HUES64 (cell line): ENCODE data around the gene ANKHD1.

Experiments used
- H3K27ac ChIP-seq: 2 replicates; pipeline ENCODE4 v1.7.0; 2013; ENCODE audit warnings: low read depth, low read length, inconsistent platforms
- H3K27me3 ChIP-seq: 2 replicates; pipeline ENCODE4 v1.6.1; 2013; ENCODE audit warnings: mild to moderate bottlenecking, low read length; ENCODE audit not compliant: insufficient read depth
- H3K36me3 ChIP-seq: 2 replicates; pipeline ENCODE4 v1.6.1; 2013; ENCODE audit warnings: mild to moderate bottlenecking, low read length; ENCODE audit not compliant: insufficient read depth
- H3K4me1 ChIP-seq: 2 replicates; pipeline ENCODE4 v1.6.1; 2013; ENCODE audit warnings: mild to moderate bottlenecking, low read length, moderate library complexity; ENCODE audit not compliant: insufficient read depth
- H3K4me3 ChIP-seq: 2 replicates; pipeline ENCODE4 v1.5.1; 2013; ENCODE audit warnings: mild to moderate bottlenecking, low read length, moderate library complexity
- H3K9ac ChIP-seq: 2 replicates; pipeline ENCODE4 v1.6.1; 2013; ENCODE audit warnings: mild to moderate bottlenecking, low read depth, low read length
- H3K9me3 ChIP-seq: 2 replicates; pipeline ENCODE4 v1.6.1; 2013; ENCODE audit warnings: low read depth, low read length; ENCODE audit not compliant: insufficient read depth
- WGBS: fragments of 150-250, 120-280 bp; methylation state at CpG from one replicate; pipeline ENCODE4 v1.1.7; 2013; ENCODE audit warnings: missing lambda C conversion rate; 5-methylcytosine and 5-hydroxymethylcytosine counted together

The ANKHD1 gene

DNA sequence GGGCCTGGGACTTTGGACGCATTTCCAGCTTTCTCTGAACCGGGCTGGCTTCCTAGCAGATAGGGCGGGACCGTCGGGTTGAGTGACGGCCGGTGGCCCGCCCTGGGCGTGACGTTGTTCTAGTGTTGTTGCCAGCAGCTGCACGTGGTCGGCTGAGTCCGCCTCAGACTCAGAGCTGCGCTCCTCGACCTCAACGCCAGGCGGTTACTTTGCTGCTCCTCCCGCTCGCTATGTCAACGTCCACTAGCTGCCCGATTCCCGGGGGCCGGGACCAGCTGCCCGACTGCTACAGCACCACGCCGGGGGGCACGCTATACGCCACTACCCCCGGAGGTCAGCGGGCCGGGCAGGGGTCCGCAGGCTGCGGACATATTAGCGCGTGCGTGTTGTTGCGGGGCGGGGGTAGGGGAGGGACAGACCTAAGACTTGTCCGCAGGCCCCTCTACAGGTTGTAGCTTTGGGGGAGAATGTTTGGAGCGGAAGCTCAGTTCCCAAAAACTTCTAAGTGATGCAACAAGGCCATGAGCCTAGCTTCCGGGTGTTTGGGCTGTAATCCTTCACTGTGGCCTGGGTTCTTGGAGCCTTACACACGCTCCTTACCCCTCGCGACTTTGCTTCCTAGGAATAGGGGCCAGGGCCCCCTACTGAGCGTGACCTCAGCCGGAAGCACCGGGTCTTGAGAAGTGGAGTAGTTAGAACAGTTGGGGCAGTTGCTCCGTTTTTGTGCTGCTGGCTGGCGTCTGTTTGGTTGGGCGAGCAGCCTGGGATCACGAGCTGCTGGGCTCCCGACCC lies 146.1 kb downstream of the ANKHD1 start, which contains the start of gene EIF4EBP3:
TSS of gene EIF4EBP3 (plus strand) at position 155 of the 792 bp plus-strand sequence. CDS start at position 231, 76 bp downstream.
- 2% methylated on average over 52 of the region's 52 CpGs for WGBS
- peaks cover 9% of the 10 kb centered on the region for H3K4me1 ChIP-seq
- no peaks in the 10 kb centered on the region for H3K9me3 ChIP-seq
- peak within 1 kb of the TSS; percentile 56 for H3K4me3 ChIP-seq
- H3K36me3 ChIP-seq = peaks cover 56% of the 10 kb centered on the region
- H3K27me3 ChIP-seq = no peaks in the 10 kb centered on the region
- H3K9ac ChIP-seq = peak within 1 kb of the TSS; percentile 72
- H3K27ac ChIP-seq = peak within 1 kb of the TSS; percentile 88

DNA sequence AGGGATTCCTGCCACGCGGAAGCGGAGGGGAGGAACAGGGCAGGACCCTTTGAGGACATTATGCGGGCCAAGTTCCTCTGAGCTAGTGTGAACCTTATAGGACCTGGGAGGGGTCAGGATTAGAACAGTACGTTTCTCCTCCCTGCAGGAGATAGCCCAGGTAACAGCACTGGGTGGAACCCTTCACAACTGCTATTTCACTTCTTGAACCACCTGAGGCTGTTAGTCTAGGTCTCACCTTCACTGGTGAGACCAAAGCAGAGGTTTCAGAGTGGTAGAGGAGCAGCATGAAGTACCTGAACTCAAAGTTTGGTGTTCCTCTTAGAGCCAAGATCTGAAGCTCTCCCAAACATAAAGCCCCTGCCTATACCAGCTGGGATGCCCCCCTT lies 146.7 kb downstream of the ANKHD1 start:
- Histone ChIP-seq H3K4me1 (peaks cover 9% of the 10 kb centered on the region), H3K27ac (peak overlapping the region; percentile 88), H3K4me3 (peak overlapping the region; percentile 56), H3K27me3 (no peaks in the 10 kb centered on the region), H3K9ac (peak overlapping the region; percentile 72), H3K36me3 (peaks cover 58% of the 10 kb centered on the region), H3K9me3 (no peaks in the 10 kb centered on the region)
- WGBS = 13% methylated on average over 5 of the region's 5 CpGs

DNA sequence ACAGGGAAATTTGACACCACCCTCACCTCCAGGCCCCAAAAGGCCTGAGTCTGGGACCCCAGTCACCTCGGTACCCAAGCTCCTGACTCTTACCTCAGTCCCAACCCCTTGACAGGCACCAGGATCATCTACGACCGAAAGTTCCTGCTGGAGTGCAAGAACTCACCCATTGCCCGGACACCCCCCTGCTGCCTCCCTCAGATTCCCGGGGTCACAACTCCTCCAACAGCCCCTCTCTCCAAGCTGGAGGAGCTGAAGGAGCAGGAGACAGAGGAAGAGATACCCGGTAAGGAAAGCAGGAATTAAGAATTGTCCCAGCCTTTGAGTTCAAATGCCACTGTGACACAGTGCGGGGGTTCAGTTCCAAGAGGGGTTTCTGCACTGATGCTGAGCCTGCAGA lies 147.2 kb downstream of the ANKHD1 start:
- Histone ChIP-seq H3K4me3 (peak overlapping the region; percentile 56; the same call in 1 of the 2 replicates), H3K27ac (peak overlapping the region; percentile 88; the same call in 1 of the 2 replicates), H3K27me3 (no peaks in the 10 kb centered on the region), H3K9me3 (no peaks in the 10 kb centered on the region), H3K36me3 (peaks cover 60% of the 10 kb centered on the region), H3K9ac (peak overlapping the region; percentile 72; the same call in 1 of the 2 replicates), H3K4me1 (peaks cover 9% of the 10 kb centered on the region)
- 91% methylated on average over 7 of the region's 7 CpGs for WGBS

DNA sequence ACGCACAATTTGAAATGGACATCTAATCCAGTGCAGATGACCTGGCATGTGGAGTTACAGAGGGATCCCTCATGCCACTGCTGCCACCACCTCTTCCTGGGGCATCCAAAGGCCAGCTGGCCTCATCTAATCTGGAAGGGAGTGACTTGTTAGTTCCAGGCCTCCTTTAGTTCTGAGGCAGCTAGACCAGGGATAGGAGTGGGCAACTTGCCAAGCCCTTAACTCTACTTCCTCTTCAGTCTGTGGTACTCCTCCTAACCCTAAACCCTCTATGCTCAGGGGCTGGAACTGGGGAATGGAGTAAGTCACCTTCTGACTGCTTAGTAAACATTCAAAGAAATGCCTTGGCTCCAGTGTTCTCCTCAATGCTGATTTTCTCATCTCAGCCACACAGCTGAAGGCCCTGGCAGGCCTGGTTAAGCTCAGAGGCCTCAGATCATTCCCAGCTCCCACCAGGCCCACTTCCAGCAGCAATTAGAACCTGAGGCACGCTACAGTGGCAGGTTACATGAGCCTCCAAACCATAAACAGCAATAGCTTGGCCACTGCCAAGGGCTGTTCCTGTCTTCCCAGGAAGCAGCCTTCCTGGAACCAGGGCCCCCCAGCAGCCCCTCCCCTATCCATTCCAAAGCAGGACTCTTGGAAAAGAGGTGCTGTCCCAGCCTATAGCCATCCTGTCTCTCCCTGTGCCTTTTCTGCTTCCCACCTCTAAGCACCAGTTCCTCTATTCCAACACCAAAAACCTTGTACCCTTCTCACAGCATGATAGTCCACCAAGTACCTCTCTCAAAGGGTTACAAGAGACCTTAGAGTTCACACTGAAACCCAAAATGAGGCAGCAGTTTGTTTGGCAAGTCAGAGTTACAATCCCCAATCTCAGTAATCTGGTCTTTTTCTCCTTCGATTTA lies 147.9 kb downstream of the ANKHD1 start:
- H3K4me3 ChIP-seq = no peak overlapping the region
- H3K9ac ChIP-seq = no peak overlapping the region
- H3K9me3 ChIP-seq = no peaks in the 10 kb centered on the region
- H3K27ac ChIP-seq = no peak overlapping the region
- WGBS = over 99% methylated on average over 3 of the region's 3 CpGs
- H3K36me3 ChIP-seq = peaks cover 59% of the 10 kb centered on the region
- peaks cover 9% of the 10 kb centered on the region for H3K4me1 ChIP-seq
- H3K27me3 ChIP-seq = no peaks in the 10 kb centered on the region

DNA sequence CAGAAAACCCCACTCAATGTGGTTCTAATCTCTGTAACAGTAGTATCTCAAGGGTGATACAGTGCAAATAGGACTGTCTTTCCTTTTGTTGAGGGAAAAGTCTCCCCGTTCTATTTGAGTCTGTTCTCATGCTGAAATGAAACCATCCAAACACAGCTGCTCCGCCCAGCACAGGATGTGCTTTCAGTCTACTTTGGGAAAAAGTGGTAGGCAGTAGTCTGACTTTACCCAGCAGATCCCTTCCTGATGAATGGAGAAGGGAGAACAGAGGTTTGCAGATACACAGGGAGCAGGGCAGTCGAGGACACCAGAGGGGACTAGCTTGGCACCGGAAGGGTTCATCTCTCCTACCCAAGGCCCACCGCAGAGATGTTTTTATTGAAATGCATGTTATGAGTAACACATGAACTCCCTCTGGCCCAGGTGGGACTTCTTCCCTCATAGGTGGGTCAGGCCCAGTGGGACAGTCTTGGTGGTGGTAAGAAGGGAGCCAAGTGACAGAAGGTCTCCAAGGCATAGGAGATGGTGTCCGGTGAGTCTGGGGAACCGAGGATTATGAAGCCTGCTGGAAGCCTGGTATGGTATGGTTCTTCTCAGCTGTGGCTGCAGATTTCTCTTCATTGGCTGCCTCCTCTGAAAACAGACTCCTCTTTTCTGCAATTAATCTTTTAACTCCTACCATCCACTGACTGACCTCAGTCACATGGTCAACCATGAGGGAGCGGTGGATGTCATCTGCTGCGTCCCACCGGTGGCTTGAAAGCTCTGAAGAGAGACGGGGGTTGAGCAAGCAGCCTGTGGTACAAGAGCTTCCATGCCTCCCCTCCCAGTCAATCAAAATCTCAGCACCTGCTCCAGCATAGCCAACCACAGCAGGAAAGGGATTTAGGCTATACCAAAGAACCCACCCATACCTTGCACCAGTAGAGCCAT lies 148.8 kb downstream of the ANKHD1 start:
- Histone ChIP-seq H3K36me3 (peaks cover 56% of the 10 kb centered on the region), H3K4me1 (peaks cover 9% of the 10 kb centered on the region), H3K9ac (no peak overlapping the region), H3K9me3 (no peaks in the 10 kb centered on the region), H3K27me3 (no peaks in the 10 kb centered on the region), H3K27ac (no peak overlapping the region), H3K4me3 (no peak overlapping the region)
- 96% methylated on average over 11 of the region's 11 CpGs for WGBS

DNA sequence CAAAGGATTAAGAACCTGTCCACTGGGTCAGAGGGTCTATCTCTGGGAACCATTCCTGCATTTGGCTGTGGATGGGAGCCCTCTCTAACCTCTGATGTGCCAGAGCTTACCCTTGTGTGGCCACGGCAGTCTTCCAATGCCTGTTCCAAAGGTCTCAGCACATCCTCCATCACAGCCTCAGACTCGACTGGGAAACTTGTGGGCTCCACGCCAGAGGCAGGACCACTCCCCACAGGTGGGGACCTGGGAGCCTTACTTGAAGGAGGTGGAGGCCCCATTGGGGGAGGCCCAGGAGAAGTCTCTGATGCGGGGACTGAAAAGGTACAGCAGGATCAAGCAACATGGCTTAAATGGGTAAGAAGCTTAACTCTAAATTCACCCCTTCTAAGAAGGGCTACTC lies 150.2 kb downstream of the ANKHD1 start:
- H3K4me3 ChIP-seq = no peak overlapping the region
- no peaks in the 10 kb centered on the region for H3K9me3 ChIP-seq
- 94% methylated on average over 4 of the region's 4 CpGs for WGBS
- H3K4me1 ChIP-seq = peaks cover 15% of the 10 kb centered on the region
- no peak overlapping the region for H3K27ac ChIP-seq
- H3K36me3 ChIP-seq = peaks cover 56% of the 10 kb centered on the region
- H3K27me3 ChIP-seq = no peaks in the 10 kb centered on the region
- no peak overlapping the region for H3K9ac ChIP-seq

DNA sequence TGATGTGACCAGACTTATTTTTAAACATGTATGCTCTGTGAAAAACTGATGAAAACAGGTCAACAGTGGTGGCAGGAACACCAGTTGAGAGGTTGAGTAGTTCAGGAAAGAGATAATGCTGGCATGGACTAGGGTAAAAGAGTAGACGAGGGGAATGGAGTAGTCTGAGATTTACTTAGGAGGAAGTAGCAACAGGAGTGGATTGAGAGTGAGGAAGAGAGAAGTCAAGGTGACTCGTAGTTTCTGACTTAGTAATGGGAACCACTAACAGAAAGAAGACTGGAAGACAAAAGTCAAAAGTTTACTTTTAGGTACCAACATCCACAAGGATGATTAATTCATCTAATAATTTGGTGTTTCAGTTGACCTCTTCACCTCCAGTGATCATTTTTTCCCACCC lies 152.0 kb downstream of the ANKHD1 start:
- Histone ChIP-seq H3K27ac (no peak overlapping the region), H3K36me3 (peaks cover 56% of the 10 kb centered on the region), H3K9me3 (no peaks in the 10 kb centered on the region), H3K9ac (no peak overlapping the region), H3K4me3 (no peak overlapping the region), H3K4me1 (peaks cover 12% of the 10 kb centered on the region), H3K27me3 (no peaks in the 10 kb centered on the region)
- WGBS = 95% methylated on average over 2 of the region's 2 CpGs

DNA sequence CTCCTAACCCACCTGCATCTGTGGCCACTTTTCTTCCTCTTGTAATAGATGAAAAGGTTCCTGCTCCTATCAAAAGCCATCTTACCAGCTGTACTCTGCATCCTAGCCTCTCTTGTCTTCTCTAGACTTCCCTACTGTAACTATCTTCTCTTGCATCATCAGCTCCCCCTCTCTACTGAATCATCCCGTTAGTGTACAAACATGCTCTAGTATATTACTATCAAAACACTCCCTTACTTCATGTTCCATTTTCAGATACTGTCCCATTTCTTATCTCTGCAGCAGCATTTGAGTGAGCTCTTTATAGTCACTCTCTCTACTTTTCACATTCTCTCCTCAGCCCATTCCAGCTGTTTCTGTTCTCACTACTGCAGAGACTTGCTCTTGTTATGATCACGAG lies 152.8 kb downstream of the ANKHD1 start:
- Histone ChIP-seq H3K9ac (no peak overlapping the region), H3K27me3 (no peaks in the 10 kb centered on the region), H3K36me3 (peaks cover 50% of the 10 kb centered on the region), H3K9me3 (no peaks in the 10 kb centered on the region), H3K4me3 (no peak overlapping the region), H3K27ac (no peak overlapping the region), H3K4me1 (peaks cover 9% of the 10 kb centered on the region; the same call in 1 of the 2 replicates)
- WGBS = 95% methylated on average over 2 of the region's 2 CpGs

DNA sequence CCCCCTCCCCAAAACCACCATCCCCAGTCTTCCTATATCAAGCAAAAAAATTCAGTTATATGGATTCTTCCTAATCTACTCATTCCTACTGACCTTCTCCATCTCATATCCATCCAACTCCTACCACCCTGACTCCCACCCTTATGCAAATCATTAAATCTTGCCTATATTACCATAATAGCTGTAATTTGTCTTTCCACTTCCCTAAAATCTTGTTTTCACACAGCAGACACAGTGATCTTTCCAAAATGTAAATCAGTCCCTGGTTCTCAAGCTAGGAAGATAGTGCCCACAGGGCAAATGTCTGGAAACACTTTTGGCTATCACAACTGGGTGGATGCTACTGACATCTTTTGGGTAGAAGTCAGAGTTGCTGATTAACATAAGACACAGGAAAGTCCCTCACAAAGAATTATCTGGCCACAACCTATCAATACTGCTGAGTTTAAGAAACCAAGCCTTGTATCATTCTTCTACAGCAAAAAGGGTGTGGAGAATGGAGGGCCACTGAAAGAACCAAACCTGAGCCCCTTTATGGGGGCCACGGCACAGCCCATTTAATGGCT lies 154.2 kb downstream of the ANKHD1 start:
- Histone ChIP-seq H3K4me1 (peaks cover 9% of the 10 kb centered on the region; the same call in 1 of the 2 replicates), H3K4me3 (peak overlapping the region; percentile 89), H3K27ac (no peak overlapping the region), H3K36me3 (peaks cover 36% of the 10 kb centered on the region), H3K27me3 (no peaks in the 10 kb centered on the region), H3K9ac (peak overlapping the region; percentile 91; the same call in 1 of the 2 replicates), H3K9me3 (no peaks in the 10 kb centered on the region)
- 85% methylated on average over 1 of the region's 1 CpG for WGBS

DNA sequence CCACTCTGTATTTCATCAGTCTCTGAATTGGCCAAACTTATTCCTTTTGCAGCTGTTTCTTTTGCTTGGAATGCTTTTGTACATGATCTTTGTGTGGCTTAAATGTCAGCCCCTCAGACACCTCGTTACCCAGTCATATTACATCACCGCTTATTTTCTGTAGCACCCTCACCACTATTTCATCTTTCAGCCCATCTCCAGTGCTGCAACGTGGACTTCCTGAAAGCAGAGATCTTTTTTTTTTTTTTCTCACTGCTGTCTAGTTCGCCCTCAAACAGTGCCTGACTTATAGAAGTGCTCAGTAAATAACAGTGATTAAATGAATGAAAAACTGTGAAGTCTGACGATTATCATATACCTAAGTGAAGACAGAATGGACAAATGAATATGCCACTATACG lies 154.8 kb downstream of the ANKHD1 start:
- H3K4me1 ChIP-seq = peaks cover 9% of the 10 kb centered on the region; the same call in 1 of the 2 replicates
- H3K9ac ChIP-seq = peak overlapping the region; percentile 91
- H3K4me3 ChIP-seq = peak overlapping the region; percentile 89
- H3K9me3 ChIP-seq = no peaks in the 10 kb centered on the region
- H3K36me3 ChIP-seq = peaks cover 30% of the 10 kb centered on the region
- no peak overlapping the region for H3K27ac ChIP-seq
- 12% methylated on average over 5 of the region's 6 CpGs for WGBS
- no peaks in the 10 kb centered on the region for H3K27me3 ChIP-seq
